Panc1 (cell line): ENCODE data around the gene LIX1. TPM values are rescaled to one million over a fixed set of nuclear protein-coding genes. Genes with fewer than 3 reads are reported as not detected.
"Not testable (repeated sequence)": the region's sequence is repeated elsewhere in the genome, so short reads cannot be mapped to it uniquely, and the experiment has no call there.

ENCODE experiments used
- ATAC-seq: fragments of 200-7000 bp; cut with Tn5 transposase; 2 replicates; pipeline ENCODE4 v1.9.1; 2020; ENCODE audit warnings: mild to moderate bottlenecking, moderate library complexity
- BruUV-seq: library from RNA; stranded (reverse); fragments of 400-500 nt; replicated peaks from 2 replicates; lab custom pipeline; 2021; lab: Mats Ljungman, UMichigan
- CTCF ChIA-PET: fragments of 300-600 bp; sonication (Branson Sonifier 250); formaldehyde crosslinking; loops from one replicate; lab custom pipeline; 2022; ENCODE audit warnings: antibody characterized with exemption; lab: Charles Lee
- POLR2A ChIA-PET: fragments of 300-600 bp; sonication (Branson Sonifier 250); formaldehyde crosslinking; loops from one replicate; lab custom pipeline; 2022; ENCODE audit warnings: antibody characterized with exemption; lab: Charles Lee
- DNase-seq: peaks from one replicate; pipeline ENCODE4 v3.0.0-alpha.2; 2010; ENCODE audit warnings: low read depth, low spot score
- H3K27ac ChIP-seq: 2 replicates; pipeline ENCODE4 v1.5.1; 2011; ENCODE audit warnings: mild to moderate bottlenecking, low read length, inconsistent platforms
- H3K27me3 ChIP-seq: fragments of 200-500 bp; sonication (Bioruptor generic); 2 replicates; pipeline ENCODE4 v1.6.0; 2014; ENCODE audit warnings: low read length, inconsistent platforms; ENCODE audit not compliant: control insufficient read depth, insufficient read depth
- H3K36me3 ChIP-seq: fragments of 200-500 bp; sonication (Bioruptor generic); 2 replicates; pipeline ENCODE4 v1.5.1; 2014; ENCODE audit warnings: inconsistent platforms, mild to moderate bottlenecking, low read length, moderate library complexity; ENCODE audit not compliant: control insufficient read depth, insufficient read depth
- H3K4me1 ChIP-seq: 2 replicates; pipeline ENCODE4 v1.5.1; 2011; ENCODE audit warnings: inconsistent platforms, mild to moderate bottlenecking, low read length, moderate library complexity; ENCODE audit not compliant: control insufficient read depth, insufficient read depth
- H3K4me3 ChIP-seq, 2 experiments: 2 replicates each; pipeline ENCODE4 v1.5.1; 2011 to 2012; ENCODE audit warnings: low read depth in 2 of 2, low read length in 2 of 2, mild to moderate bottlenecking in 2 of 2, inconsistent platforms in 1 of 2, moderate library complexity in 1 of 2
- H3K9me3 ChIP-seq: fragments of 200-500 bp; sonication (Bioruptor generic); 2 replicates; pipeline ENCODE4 v1.5.1; 2014; ENCODE audit warnings: low read depth, mild to moderate bottlenecking, inconsistent platforms, low read length, moderate library complexity; ENCODE audit not compliant: control insufficient read depth, insufficient read depth
- CTCF ChIP-seq: fragments of 450-650 bp; IDR thresholded peaks from 2 replicates; pipeline ENCODE4 v1.5.1; 2017; ENCODE audit warnings: mild to moderate bottlenecking
- POLR2AphosphoS5 ChIP-seq: IDR thresholded peaks from 2 replicates; pipeline ENCODE4 v1.6.1; 2012; ENCODE audit warnings: mild to moderate bottlenecking, low read depth, low read length, moderate library complexity
- REST ChIP-seq, 2 experiments: IDR thresholded peaks; 2 replicates each; pipeline ENCODE4 v1.6.1; 2011 to 2012; ENCODE audit warnings: low read depth in 2 of 2, control low read depth in 1 of 2, low read length in 1 of 2, mild to moderate bottlenecking in 1 of 2, moderate library complexity in 1 of 2; ENCODE audit not compliant: insufficient read depth in 1 of 2
- SIN3A ChIP-seq: IDR thresholded peaks from 2 replicates; pipeline ENCODE4 v1.6.1; 2012; ENCODE audit warnings: low read depth, mild to moderate bottlenecking, low read length, moderate library complexity, borderline replicate concordance; ENCODE audit not compliant: insufficient read depth
- TCF7L2 ChIP-seq: IDR thresholded peaks from 2 replicates; pipeline ENCODE4 v1.6.1; 2011; ENCODE audit warnings: mild to moderate bottlenecking, low read depth, low read length, inconsistent platforms
- in situ Hi-C: cut with HindIII; loops from 2 replicates; pipeline ENCODE4 v1.10.0; 2016; ENCODE audit warnings: low sequenced_read_pairs, low pct_unique_long_range_greater_than_20kb
- intact Hi-C: fragments of 100-400 bp; cut with micrococcal nuclease; formaldehyde crosslinking; loops from one replicate; pipeline ENCODE4 v1.10.0; 2022; ENCODE audit not compliant: unreplicated experiment
- total RNA-seq: library from RNA; stranded (reverse); gene quantifications from one replicate; pipeline ENCODE4 v1.2.1, GENCODE V29; 2021; ENCODE audit not compliant: unreplicated experiment

The LIX1 gene
- total RNA-seq, 1 experiment from 2014 or later = not detected

GRCh38 chr5:97182571-97183099, 40.2 kb upstream of the LIX1 start:
- peak overlapping the region; percentile 96 for H3K27ac ChIP-seq
- peaks cover 19% of the 10 kb centered on the region for H3K36me3 ChIP-seq
- no peaks in the 10 kb centered on the region for H3K9me3 ChIP-seq
- ChIA-PET POLR2A (no interaction called here), CTCF (interaction anchor here (0.7 kb wide), 1 partner anchor 14 kb away, joined by 8 read pairs; no protein-coding TSS in a partner anchor)
- 0 out of 2 replicates have a peak, but pooled peaks have one; percentile 72 for TF ChIP-seq SIN3A
- TF ChIP-seq REST (IDR thresholded peaks at IDR 0.05; ENCODE audit: insufficient read depth in 1 of 2, low read depth in 2 of 2, low read length in 1 of 2) = no peak
- peaks cover 9% of the 10 kb centered on the region; the same call in 1 of the 2 replicates for H3K4me1 ChIP-seq
- no peaks in the 10 kb centered on the region for H3K27me3 ChIP-seq
- ATAC-seq (no peak), DNase-seq (no peak)
- peak overlapping the region; percentile 98 to 100 for H3K4me3 ChIP-seq
- intact Hi-C loops (no loop called here), in situ Hi-C loops (no loop called here)
- BruUV-seq = TSS peak; percentile 94

- Histone ChIP-seq H3K9me3 (no peaks in the 10 kb centered on the region), H3K4me3 (peak overlapping the region; percentile 98 to 100), H3K27me3 (no peaks in the 10 kb centered on the region), H3K27ac (peak overlapping the region; percentile 96), H3K36me3 (peaks cover 25% of the 10 kb centered on the region), H3K4me1 (peaks cover 9% of the 10 kb centered on the region; the same call in 1 of the 2 replicates)
- POLR2A ChIA-PET = no interaction called here
- intact Hi-C loops = no loop called here
- CTCF ChIA-PET = no interaction called here
- BruUV-seq = no TSS peak
- no peak for DNase-seq
- in situ Hi-C loops = no loop called here
- TF ChIP-seq CTCF (no peak), TCF7L2 (no peak), POLR2AphosphoS5 (no peak), SIN3A (no peak), REST (IDR thresholded peaks at IDR 0.05; ENCODE audit: insufficient read depth in 1 of 2, low read depth in 2 of 2, low read length in 1 of 2) (no peak)
- ATAC-seq = no peak
These were observed 39.6 kb upstream of the LIX1 start for GRCh38 chr5:97181856-97182545.

GRCh38 chr5:97179457-97179856, 37.0 kb upstream of the LIX1 start:
- DNase-seq, H3K4me3 ChIP-seq, BruUV-seq, H3K4me1 ChIP-seq, H3K9me3 ChIP-seq, CTCF ChIA-PET, H3K27me3 ChIP-seq, ATAC-seq, in situ Hi-C loops, intact Hi-C loops, POLR2A ChIA-PET, H3K27ac ChIP-seq: not testable (repeated sequence)
- H3K36me3 ChIP-seq = peaks cover 43% of the 10 kb centered on the region
